Nephron progenitor cell (in vitro differentiated cells): ENCODE results near the gene CLEC2A.
"Not testable (repeated sequence)": the region's sequence is repeated elsewhere in the genome, so short reads cannot be mapped to it uniquely, and the experiment has no call there.

Experiments used
- DNase-seq: peaks from one replicate; pipeline ENCODE4 v3.0.0; 2021
- H3K27ac Mint-ChIP-seq: 2 replicates; pipeline ENCODE4 v1.8.0; 2021; ENCODE audit warnings: mild to moderate bottlenecking, moderate library complexity, mixed read lengths
- H3K27me3 Mint-ChIP-seq: 2 replicates; pipeline ENCODE4 v1.8.0; 2021; ENCODE audit warnings: mild to moderate bottlenecking, low read depth, mixed read lengths; ENCODE audit not compliant: poor library complexity
- H3K36me3 Mint-ChIP-seq: 2 replicates; pipeline ENCODE4 v1.8.0; 2021; ENCODE audit warnings: low read depth, mixed read lengths
- H3K4me1 Mint-ChIP-seq: 2 replicates; pipeline ENCODE4 v1.8.0; 2021; ENCODE audit warnings: mixed read lengths
- H3K4me3 Mint-ChIP-seq: 2 replicates; pipeline ENCODE4 v1.8.0; 2021; ENCODE audit warnings: mild to moderate bottlenecking, moderate library complexity, mixed read lengths
- H3K9me3 Mint-ChIP-seq: 2 replicates; pipeline ENCODE4 v1.8.0; 2021; ENCODE audit warnings: mild to moderate bottlenecking, moderate library complexity, mixed read lengths
- TF ChIP-seq, protein P1 (sequence below): fragments of 200-600 bp; sonication (generic); IDR thresholded peaks from 2 replicates; pipeline ENCODE4 v1.5.0; 2021; ENCODE audit warnings: antibody characterized with exemption

Gene CLEC2A, protein sequence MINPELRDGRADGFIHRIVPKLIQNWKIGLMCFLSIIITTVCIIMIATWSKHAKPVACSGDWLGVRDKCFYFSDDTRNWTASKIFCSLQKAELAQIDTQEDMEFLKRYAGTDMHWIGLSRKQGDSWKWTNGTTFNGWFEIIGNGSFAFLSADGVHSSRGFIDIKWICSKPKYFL

DNA sequence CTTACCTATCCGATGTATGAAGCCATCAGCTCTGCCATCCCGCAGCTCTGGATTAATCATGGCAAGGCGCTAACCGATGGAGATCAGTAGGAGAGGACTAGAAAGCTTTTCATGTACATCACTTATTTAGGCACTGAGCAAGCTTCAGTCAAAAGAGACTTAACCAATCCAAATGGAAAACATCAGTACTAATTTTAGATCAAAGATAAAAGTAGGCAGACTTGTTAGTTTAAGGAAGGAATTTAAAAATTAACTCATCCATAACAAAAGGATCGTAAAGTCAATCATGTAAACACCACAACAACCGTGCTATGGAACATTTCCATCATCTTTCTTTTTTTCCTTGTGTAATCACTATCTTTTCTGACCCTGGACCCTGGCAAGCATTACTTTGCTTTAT, at the start of gene CLEC2A:
Gene CLEC2A, minus strand, starts transcription at position 101 of the 400 bp plus-strand sequence. Its CDS starts 41 bp downstream, at position 60.
- TF ChIP-seq, protein P1, sequence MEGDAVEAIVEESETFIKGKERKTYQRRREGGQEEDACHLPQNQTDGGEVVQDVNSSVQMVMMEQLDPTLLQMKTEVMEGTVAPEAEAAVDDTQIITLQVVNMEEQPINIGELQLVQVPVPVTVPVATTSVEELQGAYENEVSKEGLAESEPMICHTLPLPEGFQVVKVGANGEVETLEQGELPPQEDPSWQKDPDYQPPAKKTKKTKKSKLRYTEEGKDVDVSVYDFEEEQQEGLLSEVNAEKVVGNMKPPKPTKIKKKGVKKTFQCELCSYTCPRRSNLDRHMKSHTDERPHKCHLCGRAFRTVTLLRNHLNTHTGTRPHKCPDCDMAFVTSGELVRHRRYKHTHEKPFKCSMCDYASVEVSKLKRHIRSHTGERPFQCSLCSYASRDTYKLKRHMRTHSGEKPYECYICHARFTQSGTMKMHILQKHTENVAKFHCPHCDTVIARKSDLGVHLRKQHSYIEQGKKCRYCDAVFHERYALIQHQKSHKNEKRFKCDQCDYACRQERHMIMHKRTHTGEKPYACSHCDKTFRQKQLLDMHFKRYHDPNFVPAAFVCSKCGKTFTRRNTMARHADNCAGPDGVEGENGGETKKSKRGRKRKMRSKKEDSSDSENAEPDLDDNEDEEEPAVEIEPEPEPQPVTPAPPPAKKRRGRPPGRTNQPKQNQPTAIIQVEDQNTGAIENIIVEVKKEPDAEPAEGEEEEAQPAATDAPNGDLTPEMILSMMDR = no peak
- H3K36me3 Mint-ChIP-seq = no peaks in the 10 kb centered on the region
- no peaks in the 10 kb centered on the region for H3K9me3 Mint-ChIP-seq
- no peak within 1 kb of the TSS for H3K27ac Mint-ChIP-seq
- no peak for DNase-seq
- no peaks in the 10 kb centered on the region for H3K4me1 Mint-ChIP-seq
- H3K27me3 Mint-ChIP-seq = no peaks in the 10 kb centered on the region
- no peak within 1 kb of the TSS for H3K4me3 Mint-ChIP-seq

DNA sequence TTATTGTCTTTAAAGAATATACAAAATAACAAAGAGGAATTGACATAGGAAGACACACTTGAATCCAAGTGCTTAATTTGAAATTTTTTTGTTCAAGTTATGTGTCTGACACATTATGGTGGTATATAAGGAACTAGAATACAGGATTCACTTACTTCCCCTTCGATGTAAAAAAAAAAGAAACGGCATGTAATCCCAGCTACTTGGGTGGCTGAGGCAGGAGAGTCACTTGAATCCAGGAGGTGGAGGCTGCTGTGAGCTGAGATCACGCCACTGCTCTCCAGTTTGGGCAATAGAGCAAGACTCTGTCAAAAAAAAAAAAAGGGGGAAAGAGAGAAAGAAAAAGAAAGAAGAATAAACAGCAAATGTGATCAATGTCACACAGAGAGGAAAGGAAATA, 48.0 kb upstream of the CLEC2A start:
- Mint-ChIP-seq H3K36me3 (peaks cover 3% of the 10 kb centered on the region), H3K27me3 (peaks cover 4% of the 10 kb centered on the region), H3K9me3 (peaks cover 24% of the 10 kb centered on the region), H3K4me3 (no peak overlapping the region), H3K27ac (no peak overlapping the region), H3K4me1 (no peaks in the 10 kb centered on the region)
- DNase-seq = no peak
- TF ChIP-seq, protein P1 = no peak

DNA sequence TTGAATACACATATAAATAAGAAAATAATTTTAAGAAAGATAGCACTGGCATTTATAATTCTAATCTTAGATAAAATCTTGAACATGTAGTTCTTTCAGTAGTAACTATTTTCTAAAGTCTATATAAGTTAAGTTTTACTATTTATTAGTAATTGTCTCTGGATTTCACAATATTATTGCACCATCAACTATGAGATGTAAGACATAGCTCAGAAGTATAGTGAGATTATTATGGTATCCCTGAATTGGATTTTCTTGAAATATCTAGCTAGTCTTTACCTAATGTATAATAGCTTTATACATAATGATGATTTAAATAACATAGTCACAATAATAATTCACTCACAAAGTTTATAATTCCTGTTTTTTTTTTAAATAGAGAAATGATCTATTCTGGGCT, 45.7 kb upstream of the CLEC2A start:
- H3K4me1 Mint-ChIP-seq = no peaks in the 10 kb centered on the region
- DNase-seq = no peak

DNA sequence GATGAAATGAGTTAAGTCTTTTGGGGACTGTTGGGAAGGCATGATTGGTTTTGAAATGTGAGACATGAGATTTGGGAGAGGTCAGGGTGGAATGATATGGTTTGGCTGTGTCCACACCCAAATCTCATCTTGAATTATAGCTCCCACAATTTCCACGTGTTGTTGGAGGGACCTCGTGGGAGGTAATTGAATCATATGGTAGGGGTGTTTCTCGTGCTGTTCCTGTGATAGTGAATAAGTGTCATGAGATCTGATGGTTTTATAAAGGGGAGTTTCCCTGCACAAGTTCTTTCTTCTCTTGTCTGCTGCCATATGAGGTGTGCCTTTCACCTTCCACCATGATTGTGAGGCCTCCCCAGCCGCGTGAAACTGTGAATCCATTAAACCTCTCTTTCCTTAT, 44.5 kb upstream of the CLEC2A start:
- not testable (repeated sequence) for H3K36me3 Mint-ChIP-seq, H3K4me3 Mint-ChIP-seq, DNase-seq, H3K4me1 Mint-ChIP-seq, H3K27ac Mint-ChIP-seq, H3K27me3 Mint-ChIP-seq
- peaks cover 27% of the 10 kb centered on the region for H3K9me3 Mint-ChIP-seq

More for the DNA sequence above, 45.7 kb upstream of the CLEC2A start:
- no peak overlapping the region for H3K27ac Mint-ChIP-seq
- TF ChIP-seq, protein P1 = no peak
- no peak overlapping the region for H3K4me3 Mint-ChIP-seq
- H3K36me3 Mint-ChIP-seq = peaks cover 6% of the 10 kb centered on the region
- H3K9me3 Mint-ChIP-seq = peaks cover 27% of the 10 kb centered on the region
- H3K27me3 Mint-ChIP-seq = peaks cover 4% of the 10 kb centered on the region

DNA sequence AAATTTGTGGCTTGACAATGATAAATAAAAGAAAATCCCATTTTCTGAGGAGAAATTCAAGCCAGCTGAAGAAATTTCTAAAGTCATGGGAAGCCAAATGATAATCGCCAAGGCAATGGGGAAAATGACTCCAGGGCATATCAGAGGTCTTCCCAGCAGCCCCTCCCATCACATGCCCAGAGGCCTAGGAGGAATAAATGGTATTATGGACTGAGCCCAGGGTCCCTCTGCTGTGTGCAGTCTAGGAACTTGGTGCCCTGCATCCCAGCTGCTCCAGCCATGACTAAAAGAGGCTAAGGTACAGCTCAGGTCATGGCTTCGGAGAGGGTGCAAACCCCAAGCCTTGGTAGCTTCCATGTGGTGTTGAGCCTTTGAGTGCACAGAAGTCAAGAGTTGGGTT, 43.4 kb upstream of the CLEC2A start:
- Mint-ChIP-seq H3K9me3 (peaks cover 27% of the 10 kb centered on the region), H3K27me3 (peaks cover 4% of the 10 kb centered on the region), H3K4me3 (no peak overlapping the region), H3K27ac (no peak overlapping the region), H3K36me3 (peaks cover 6% of the 10 kb centered on the region), H3K4me1 (no peaks in the 10 kb centered on the region)
- TF ChIP-seq, protein P1 = no peak
- no peak for DNase-seq

DNA sequence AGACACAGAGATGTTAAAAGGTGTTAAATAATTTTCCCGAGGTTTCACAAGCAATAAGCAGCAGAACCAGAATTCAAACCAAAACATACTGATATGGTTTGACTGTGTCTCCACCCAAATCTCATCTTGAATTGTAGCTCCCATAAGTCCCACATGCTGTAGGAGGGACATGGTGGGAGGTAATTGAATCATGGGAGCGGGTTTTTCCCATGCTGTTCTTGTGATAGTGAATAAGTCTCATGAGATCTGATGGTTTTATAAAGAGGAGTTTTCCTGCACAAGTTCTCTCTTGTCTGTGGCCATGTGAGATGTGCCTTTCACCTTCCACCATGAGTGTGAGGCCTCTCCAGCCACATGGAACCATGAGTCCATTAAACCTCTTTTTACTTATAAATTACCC, 42.6 kb upstream of the CLEC2A start:
- H3K27me3 Mint-ChIP-seq = not testable (repeated sequence)

DNA sequence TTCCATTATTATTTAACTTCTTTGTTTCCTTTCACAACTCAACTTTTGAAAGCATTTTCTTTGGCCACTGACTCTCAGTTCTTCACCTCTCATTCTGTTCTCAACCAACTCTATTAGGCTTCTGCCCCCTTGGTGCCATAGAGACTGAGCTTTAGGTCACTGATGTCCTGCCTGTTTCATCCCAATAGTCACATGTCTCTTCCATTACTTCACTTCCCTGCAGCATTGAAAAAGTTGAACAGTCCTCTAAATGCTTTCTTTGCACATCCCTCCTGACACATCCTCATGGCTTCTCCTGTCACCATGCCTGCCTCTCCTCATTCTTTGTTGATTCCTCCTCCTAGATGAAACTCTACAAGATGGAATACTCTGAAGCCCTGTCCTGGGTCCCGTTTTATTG, 41.8 kb upstream of the CLEC2A start:
- peaks cover 6% of the 10 kb centered on the region for H3K36me3 Mint-ChIP-seq
- peaks cover 27% of the 10 kb centered on the region for H3K9me3 Mint-ChIP-seq
- H3K27me3 Mint-ChIP-seq = peaks cover 4% of the 10 kb centered on the region
- TF ChIP-seq, protein P1 = no peak
- H3K27ac Mint-ChIP-seq = no peak overlapping the region
- no peak overlapping the region for H3K4me3 Mint-ChIP-seq
- no peaks in the 10 kb centered on the region for H3K4me1 Mint-ChIP-seq
- DNase-seq = no peak

More for the DNA sequence above, 42.6 kb upstream of the CLEC2A start:
- not testable (repeated sequence) for H3K4me3 Mint-ChIP-seq, H3K36me3 Mint-ChIP-seq, H3K27ac Mint-ChIP-seq, DNase-seq, H3K4me1 Mint-ChIP-seq
- H3K9me3 Mint-ChIP-seq = peaks cover 27% of the 10 kb centered on the region
